AML-193 (cell line): Measurements from ENCODE around the gene TMEM255B.
"Not testable (repeated sequence)": the region's sequence is repeated elsewhere in the genome, so short reads cannot be mapped to it uniquely, and the experiment has no call there.

ENCODE experiments used
- DNase-seq, 2 experiments: peaks; one replicate each; lab custom pipeline; 2025; lab: John Stamatoyannopoulos, UW

Gene TMEM255B

GRCh38 chr13:113787694-113788093 is 28.7 kb downstream of the TMEM255B start:
- no peak for DNase-seq

DNA sequence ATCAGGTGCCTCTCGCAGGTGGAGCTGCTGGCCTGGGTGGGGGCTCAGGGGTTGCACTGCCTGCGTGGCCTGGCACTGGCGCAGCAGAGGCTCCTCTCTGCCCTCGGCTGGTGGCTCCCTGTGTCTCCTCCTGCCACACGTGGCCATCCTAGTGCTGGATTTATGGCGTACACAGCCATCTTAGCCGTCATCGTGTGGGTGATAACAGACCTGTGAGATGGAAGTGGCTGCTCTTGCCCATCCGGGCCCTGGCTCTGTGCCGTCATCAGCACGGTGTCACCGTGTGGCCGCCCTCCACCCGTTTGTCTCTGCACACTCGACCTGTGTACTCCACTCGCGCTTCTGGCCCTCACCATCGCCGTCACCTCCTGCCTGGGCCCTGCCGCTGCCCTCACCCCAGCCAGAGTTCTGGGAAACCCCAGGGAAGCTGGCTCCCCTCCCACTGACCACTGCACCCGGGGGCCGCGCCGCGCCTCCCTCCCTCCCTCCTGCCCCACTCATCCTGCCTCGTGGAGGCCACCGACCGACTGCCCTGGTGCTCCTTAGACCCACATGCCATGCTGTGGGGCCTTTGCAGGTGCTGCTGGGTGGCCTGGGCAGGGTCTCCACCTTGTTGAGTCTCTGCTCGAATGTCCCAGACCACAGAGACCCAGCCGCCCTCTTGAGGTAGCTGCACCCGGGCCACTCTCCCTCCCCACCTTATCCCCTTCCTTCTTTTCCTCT is 29.5 kb downstream of the TMEM255B start:
- no peak for DNase-seq

DNA sequence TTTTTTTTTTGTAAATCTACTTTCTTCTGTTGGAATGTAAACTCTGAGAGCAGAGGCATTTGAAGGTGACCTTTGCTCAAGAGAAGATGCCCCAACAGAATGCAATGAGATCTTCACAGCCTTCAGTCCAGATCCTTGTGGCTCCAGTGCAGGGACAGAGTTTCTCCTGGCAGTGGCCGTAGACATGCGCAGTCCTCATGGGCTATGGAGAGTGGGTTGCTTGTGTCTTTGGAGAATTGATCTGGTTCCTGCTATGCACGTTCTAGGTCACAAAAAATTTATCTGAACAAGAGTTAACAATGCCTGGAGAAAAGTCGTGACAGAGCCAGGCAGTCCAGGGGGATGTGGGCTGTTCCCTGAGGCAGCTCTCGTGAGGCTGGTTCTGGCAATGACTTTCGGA is 30.1 kb downstream of the TMEM255B start:
- DNase-seq = no peak

DNA sequence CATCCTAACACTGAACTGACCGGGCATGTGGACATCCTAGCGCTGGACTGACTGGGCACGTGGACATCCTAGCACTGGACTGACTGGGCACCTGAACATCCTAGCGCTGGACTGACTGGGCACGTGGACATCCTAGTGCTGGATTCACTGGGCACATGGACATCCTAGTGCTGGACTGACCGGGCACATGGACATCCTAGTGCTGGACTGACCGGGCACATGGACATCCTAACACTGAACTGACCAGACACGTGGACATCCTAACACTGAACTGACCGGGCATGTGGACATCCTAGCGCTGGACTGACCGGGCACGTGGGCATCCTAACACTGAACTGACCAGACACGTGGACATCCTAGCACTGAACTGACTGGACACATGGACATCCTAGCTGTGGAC is 30.9 kb downstream of the TMEM255B start:
- DNase-seq = not testable (repeated sequence)

GRCh38 chr13:113791226-113791625 is 32.2 kb downstream of the TMEM255B start:
- no peak for DNase-seq

DNA sequence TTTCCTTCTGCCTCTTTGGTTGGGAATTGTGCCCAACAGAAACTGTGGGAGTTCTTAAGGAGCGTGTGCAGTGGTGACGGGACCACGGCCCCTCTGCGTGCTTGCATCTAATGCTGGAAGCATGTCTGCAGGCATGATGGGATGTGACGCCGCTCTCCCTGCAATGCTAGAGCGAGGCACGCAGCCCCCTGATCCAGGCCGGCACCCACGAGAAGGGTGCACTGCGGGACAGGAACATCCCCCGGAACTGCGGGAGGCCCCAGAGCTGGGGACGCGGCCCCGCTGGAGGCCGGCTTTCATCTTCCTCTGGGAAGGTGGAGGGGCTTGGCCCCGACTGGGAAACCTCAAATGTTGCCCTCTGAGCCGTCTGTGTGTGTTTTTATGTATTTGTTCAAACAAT is 32.7 kb downstream of the TMEM255B start:
- no peak for DNase-seq

GRCh38 chr13:113792236-113792770 is 33.3 kb downstream of the TMEM255B start:
- no peak for DNase-seq

- DNase-seq = no peak
These were observed 34.1 kb downstream of the TMEM255B start for GRCh38 chr13:113792886-113793717.

DNA sequence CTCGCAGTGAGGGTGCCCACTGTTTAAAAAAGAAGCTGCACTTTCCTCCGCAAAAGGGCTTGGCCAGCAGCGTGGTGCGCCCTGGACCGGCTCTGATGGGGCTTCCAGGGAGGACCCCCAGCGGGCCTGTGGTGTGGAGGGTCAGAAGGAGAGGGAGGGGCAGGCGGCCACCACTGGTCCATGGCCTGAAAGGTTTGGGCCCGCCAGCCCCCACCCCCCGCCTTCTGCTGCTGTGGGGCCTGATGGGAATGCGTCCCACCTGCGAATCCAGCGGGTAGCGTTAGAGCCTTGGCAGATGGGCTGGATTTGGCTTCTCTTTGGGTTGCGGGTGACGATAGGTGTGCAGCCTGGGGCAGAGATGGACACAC is 34.7 kb downstream of the TMEM255B start:
- no peak for DNase-seq

- DNase-seq = no peak
These were observed 35.1 kb downstream of the TMEM255B start for GRCh38 chr13:113794086-113794485.

GRCh38 chr13:113794764-113795173 is 35.7 kb downstream of the TMEM255B start:
- no peak for DNase-seq

- not testable (repeated sequence) for DNase-seq
These were observed 36.3 kb downstream of the TMEM255B start for GRCh38 chr13:113795362-113795761.

DNA sequence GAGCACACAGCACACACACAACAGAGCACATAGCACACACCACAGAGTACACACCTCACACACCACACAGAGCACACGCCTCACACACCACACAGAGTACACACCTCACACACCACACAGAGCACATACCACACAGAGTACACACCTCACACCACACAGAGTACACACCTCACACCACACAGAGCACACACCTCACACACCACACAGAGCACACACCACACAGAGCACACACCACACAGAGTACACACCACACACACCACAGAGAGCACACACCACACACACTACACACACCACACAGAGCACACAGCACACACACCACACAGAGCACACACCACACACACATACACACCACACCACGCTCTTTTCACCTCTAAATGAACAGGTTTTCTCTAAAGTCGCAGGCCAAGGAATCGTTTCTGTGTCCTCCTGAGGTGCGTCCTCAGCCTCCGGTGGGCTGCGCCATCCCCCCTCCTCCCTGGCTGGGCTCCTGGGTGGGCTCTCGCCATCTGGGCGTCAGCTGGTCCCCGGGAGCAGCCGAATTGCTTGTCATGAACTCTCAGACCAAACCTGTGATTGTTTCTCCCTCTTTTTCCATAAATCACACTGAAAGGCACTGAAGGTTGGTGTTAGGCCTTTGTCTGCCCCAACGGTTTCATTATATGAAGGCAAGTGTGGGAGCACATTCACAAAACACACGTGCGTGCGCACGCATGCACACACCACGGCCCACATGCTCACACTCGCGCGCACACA is 37.4 kb downstream of the TMEM255B start:
- no peak for DNase-seq

DNA sequence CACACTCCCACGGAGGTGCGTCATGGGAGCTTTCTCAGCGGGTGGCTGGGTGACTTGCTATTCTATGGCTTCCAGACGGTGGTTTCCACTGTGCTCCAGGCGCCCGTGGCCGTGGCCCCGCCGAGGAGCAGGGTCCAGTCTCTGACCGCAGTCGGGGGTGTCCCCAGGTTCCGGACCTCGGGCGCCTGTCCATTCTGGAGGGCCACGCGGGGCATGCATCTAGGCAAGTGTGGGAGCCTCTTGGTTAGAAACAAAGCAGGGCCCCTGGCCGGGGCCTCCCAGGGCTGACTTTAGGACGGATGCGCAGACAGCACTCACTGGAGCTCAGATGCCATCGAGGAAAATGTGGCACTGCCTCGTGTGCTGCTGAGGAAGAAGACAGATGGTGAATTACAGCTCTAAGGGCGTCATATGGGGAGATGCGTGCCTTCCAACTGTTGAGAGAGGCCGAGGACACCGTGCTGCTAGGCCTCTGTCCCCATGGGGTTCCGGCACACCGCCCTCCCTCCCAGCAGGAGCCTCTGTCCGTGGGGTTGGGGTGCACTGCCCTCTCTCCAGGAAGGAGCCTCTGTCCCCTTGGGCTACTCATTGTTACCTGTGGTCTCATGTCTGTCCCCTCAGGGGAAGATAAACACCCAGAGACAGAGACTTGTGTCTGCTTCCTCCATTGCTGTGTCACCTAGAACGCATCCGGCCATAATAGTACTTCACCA is 38.1 kb downstream of the TMEM255B start:
- no peak for DNase-seq

GRCh38 chr13:113798200-113798811 is 39.3 kb downstream of the TMEM255B start:
- no peak for DNase-seq

DNA sequence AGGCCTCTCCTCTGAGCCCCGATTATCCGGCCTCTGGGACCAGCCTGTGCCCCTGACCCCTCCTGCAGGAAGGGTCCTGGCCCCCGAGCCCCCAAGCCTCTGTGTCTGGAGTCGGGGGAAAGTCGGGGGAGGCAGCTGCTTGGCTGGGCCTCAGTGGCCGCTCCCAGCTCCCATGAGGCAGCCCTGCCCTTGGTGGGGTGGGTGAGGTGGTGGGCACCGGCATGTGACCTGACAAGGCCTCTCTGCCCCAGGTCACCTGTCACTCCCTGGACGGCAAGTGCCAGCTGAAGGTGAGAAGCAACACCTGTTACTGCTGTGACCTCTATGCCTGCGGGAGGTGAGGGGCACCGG is 41.5 kb downstream of the TMEM255B start:
- DNase-seq = no peak

- no peak for DNase-seq
These were observed 42.4 kb downstream of the TMEM255B start for GRCh38 chr13:113801289-113801961.

GRCh38 chr13:113802090-113802531 is 43.1 kb downstream of the TMEM255B start:
- no peak for DNase-seq

- DNase-seq = no peak
These were observed 43.7 kb downstream of the TMEM255B start for GRCh38 chr13:113802761-113803160.

GRCh38 chr13:113803409-113804016 is 44.5 kb downstream of the TMEM255B start:
- DNase-seq = no peak
